Measurements from ENCODE around the gene OSBPL5.

OSBPL5 gene

GRCh38 chr11:3201112-3201581, 36.0 kb upstream of the OSBPL5 start:
- no peak for TF ChIP-seq TAF1 (IDR thresholded peaks at IDR 0.05; ENCODE audit: borderline replicate concordance, insufficient read depth, low read length)
- no peak for TF ChIP-seq REST (IDR thresholded peaks at IDR 0.05; ENCODE audit: insufficient read depth in 1 of 2, low read depth in 2 of 2, low read length in 2 of 2)
- no peak for TF ChIP-seq SIN3A (IDR thresholded peaks at IDR 0.05; ENCODE audit: borderline replicate concordance, insufficient read depth, low read length)
- no peak for TF ChIP-seq POLR2AphosphoS5 (IDR thresholded peaks at IDR 0.05; ENCODE audit: low read depth, low read length)
- TF ChIP-seq FOXP2 (optimal IDR thresholded peaks at IDR 0.05; ENCODE audit: borderline replicate concordance, extremely low read depth, extremely low read length, insufficient read depth): no peak

GRCh38 chr11:3200388-3201111, 35.4 kb upstream of the OSBPL5 start:
- TF ChIP-seq SIN3A (IDR thresholded peaks at IDR 0.05; ENCODE audit: borderline replicate concordance, insufficient read depth, low read length) (no peak), FOXP2 (optimal IDR thresholded peaks at IDR 0.05; ENCODE audit: borderline replicate concordance, extremely low read depth, extremely low read length, insufficient read depth) (no peak), REST (IDR thresholded peaks at IDR 0.05; ENCODE audit: insufficient read depth in 1 of 2, low read depth in 2 of 2, low read length in 2 of 2) (no peak), TAF1 (IDR thresholded peaks at IDR 0.05; ENCODE audit: borderline replicate concordance, insufficient read depth, low read length) (no peak), POLR2AphosphoS5 (IDR thresholded peaks at IDR 0.05; ENCODE audit: low read depth, low read length) (no peak)

- TF ChIP-seq REST (IDR thresholded peaks at IDR 0.05; ENCODE audit: insufficient read depth in 1 of 2, low read depth in 2 of 2, low read length in 2 of 2): no peak
- TF ChIP-seq FOXP2 (optimal IDR thresholded peaks at IDR 0.05; ENCODE audit: borderline replicate concordance, extremely low read depth, extremely low read length, insufficient read depth): no peak
- no peak for TF ChIP-seq TAF1 (IDR thresholded peaks at IDR 0.05; ENCODE audit: borderline replicate concordance, insufficient read depth, low read length)
- TF ChIP-seq POLR2AphosphoS5 (IDR thresholded peaks at IDR 0.05; ENCODE audit: low read depth, low read length): no peak
- no peak for TF ChIP-seq SIN3A (IDR thresholded peaks at IDR 0.05; ENCODE audit: borderline replicate concordance, insufficient read depth, low read length)
These were observed 34.6 kb upstream of the OSBPL5 start for GRCh38 chr11:3199537-3200295.

GRCh38 chr11:3198815-3199214, 33.7 kb upstream of the OSBPL5 start:
- TF ChIP-seq FOXP2 (optimal IDR thresholded peaks at IDR 0.05; ENCODE audit: borderline replicate concordance, extremely low read depth, extremely low read length, insufficient read depth): no peak

GRCh38 chr11:3197878-3198528, 32.9 kb upstream of the OSBPL5 start:
- no peak for TF ChIP-seq REST (IDR thresholded peaks at IDR 0.05; ENCODE audit: insufficient read depth in 1 of 2, low read depth in 2 of 2, low read length in 2 of 2)
- no peak for TF ChIP-seq FOXP2 (optimal IDR thresholded peaks at IDR 0.05; ENCODE audit: borderline replicate concordance, extremely low read depth, extremely low read length, insufficient read depth)
- TF ChIP-seq SIN3A (IDR thresholded peaks at IDR 0.05; ENCODE audit: borderline replicate concordance, insufficient read depth, low read length): no peak

All from PFSK-1 (cell line).